GM12892 (cell line): ENCODE measurements around the gene SPATA16.

Experiments
- DNase-seq: peaks from one replicate; pipeline ENCODE4 v3.0.0; 2011; ENCODE audit not compliant: insufficient read length
- FAIRE-seq: peaks from 2 replicates; lab custom pipeline; 2011; peaks lifted over from hg19 to GRCh38; lab: Jason Lieb, UNC
- POLR2A ChIP-seq: IDR thresholded peaks from 2 replicates; pipeline ENCODE4 v1.6.1; 2011; ENCODE audit warnings: low read depth, low read length, control low read depth
- POLR2AphosphoS5 ChIP-seq: IDR thresholded peaks from 2 replicates; pipeline ENCODE4 v1.6.1; 2011; ENCODE audit warnings: low read depth, low read length, control low read depth
- TAF1 ChIP-seq: IDR thresholded peaks from 2 replicates; pipeline ENCODE4 v1.6.1; 2011; ENCODE audit warnings: low read depth, mild to moderate bottlenecking, control low read depth, low read length, borderline replicate concordance

Gene SPATA16

DNA sequence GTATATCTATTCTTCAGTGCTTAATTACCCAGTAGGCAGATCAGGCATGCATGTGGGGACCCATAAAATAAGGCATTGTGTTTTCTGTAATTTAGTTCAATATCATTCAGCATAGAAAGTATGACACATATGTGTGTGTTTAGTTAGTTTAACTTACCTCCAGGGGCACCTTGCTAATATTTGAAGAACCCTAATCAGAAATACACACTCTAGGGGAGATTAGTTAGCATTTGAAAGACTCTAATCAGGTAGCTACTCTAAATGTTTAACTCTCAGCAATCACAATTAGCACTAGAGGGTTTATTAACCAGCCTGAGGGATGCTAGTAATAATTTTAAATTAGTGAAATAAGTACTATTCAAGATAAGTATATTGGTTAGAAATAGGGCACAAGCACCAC is 286.0 kb downstream of the SPATA16 start:
- DNase-seq (no peak), FAIRE-seq (no peak)
- TF ChIP-seq POLR2AphosphoS5 (no peak), POLR2A (no peak), TAF1 (no peak)

DNA sequence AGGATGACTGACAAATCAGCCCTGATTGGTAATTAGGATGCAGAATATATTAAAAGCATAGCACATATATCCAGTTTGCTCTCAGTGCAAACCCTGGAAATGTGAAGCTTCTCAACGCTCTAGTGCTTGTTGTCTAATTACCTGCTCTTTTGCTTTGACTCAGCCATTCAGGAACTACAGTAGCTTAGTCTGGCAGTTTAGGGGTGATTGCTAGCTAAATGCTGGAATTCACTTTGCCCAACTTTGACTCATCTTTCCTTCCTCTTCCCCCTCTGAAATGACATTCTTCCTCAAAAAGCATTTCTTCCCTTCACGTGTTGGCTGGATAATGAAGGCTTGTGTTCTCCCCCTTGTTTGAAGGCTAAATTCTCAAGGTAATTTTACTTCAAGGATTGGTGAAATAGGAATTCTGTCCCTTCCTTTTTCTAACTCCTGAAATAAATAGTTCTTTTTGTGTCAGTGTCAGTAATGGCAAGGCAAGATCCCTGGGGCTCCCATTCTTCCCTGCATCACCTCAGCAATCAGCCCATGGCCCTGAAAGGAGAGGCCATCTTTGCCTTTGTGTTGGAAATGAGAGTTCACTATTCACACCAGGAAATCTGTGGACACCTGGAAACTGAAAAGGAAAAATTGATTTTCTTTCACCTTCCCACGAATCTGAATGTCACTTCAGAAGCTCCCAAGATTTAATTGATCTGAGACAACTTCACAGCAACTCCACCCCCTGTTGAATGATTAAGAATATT is 286.9 kb downstream of the SPATA16 start:
- DNase-seq (no peak), FAIRE-seq (no peak)
- TF ChIP-seq POLR2A: no peak
- TF ChIP-seq TAF1: no peak
- no peak for TF ChIP-seq POLR2AphosphoS5

DNA sequence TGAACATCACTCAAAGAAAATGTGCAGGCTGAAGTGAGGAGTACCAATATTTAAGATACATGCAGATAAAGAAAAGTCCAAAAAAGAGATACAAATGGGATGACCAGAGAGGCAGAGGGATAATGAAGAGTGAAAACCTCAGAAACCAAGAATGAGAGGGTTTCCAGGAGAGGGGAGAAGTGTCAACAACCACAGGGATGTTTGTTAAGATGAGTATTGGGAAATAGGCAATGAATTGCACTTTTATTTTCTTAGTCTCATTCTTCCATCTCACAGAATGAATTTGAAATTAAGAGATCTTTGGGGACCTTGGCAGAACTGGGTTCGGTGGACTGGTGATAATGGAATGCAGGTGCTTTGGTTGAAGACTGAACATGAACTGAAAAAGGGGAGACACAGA is 288.0 kb downstream of the SPATA16 start:
- FAIRE-seq (no peak), DNase-seq (no peak)

DNA sequence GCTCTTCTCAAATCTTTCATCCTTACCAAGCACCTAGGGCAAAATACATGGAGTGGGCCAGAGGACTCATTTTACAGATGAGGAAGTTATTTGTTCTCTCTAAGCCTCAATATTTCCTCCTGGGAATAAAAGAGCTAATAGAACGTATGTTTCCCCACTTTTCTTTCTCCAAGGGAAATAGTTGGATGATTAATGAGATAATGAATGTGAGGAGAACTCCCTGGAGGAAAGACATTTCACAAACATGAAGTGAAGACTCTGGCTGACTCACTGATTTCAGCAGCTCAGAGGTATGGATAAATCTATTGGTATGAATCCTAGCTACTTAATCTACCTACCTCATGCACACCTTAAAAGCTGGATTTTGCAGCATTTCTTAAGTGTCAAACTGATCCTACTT is 292.1 kb downstream of the SPATA16 start:
- FAIRE-seq: no peak
- no peak for TF ChIP-seq POLR2AphosphoS5
- no peak for TF ChIP-seq POLR2A
- TF ChIP-seq TAF1: no peak
- no peak for DNase-seq

More for the DNA sequence above, 288.0 kb downstream of the SPATA16 start:
- TF ChIP-seq TAF1: no peak
- TF ChIP-seq POLR2AphosphoS5: no peak
- no peak for TF ChIP-seq POLR2A

DNA sequence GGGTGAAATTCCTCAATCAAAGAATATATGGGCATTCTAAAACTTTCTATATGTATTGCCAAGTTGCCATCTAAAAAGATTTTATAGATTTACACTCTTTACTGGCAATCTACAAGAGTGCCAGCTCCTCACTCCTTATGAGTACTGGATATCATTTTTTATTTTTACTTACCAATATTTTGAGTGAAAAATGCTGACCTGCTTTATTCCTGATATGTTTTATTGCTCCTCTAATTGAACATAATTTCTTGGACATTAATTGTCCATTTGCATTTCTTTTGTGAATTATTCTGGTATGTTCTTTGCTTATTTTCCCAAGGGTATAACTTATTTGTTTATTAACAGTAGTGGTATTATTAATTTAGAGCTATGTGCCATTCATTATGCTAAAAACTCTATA is 293.7 kb downstream of the SPATA16 start:
- TF ChIP-seq POLR2AphosphoS5 (no peak), TAF1 (no peak), POLR2A (no peak)
- FAIRE-seq (no peak), DNase-seq (no peak)

DNA sequence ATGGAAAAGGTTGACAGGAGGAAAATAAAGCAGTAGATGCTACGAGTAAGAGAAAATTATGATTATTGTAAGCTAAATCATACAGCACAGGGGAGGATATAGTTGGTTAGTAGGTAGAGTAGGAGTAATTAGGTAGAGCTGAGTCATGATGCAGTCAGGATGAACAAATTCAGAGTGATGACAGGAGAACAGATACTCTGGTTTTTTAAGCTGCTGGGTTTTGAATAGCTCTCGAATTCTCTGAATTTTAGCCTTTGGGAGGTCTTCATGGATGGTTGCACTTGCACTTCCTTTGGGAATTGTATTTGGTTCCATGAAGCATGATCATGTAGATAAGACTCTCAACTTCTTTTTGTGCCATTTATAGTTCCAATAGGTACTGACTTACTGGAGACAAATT is 294.3 kb downstream of the SPATA16 start:
- DNase-seq (no peak), FAIRE-seq (no peak)
- TF ChIP-seq TAF1 (no peak), POLR2A (no peak), POLR2AphosphoS5 (no peak)

DNA sequence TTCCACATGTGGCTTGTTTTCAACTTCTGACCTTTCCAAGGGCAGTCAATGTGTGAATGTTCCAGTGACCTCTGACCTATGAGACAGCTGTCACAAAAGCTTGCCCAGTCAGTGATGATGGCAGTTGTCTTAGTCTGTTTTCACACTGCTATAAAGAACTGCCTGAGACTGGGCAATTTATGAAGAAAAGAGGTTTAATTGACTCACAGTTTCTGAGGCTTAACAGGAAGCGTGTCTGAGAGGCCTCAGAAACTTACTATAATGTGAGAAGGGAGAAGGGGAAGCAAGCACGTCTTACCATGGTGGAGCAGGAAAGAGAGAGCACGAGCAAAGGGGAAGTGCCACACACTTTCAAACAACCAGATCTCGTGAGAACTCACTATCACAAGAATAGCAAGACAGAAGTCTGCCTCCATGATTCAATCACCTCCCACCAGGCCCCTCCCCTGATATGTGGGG is 294.9 kb downstream of the SPATA16 start:
- DNase-seq: no peak
- no peak for TF ChIP-seq POLR2A
- no peak for TF ChIP-seq POLR2AphosphoS5
- TF ChIP-seq TAF1: no peak
- FAIRE-seq: no peak

DNA sequence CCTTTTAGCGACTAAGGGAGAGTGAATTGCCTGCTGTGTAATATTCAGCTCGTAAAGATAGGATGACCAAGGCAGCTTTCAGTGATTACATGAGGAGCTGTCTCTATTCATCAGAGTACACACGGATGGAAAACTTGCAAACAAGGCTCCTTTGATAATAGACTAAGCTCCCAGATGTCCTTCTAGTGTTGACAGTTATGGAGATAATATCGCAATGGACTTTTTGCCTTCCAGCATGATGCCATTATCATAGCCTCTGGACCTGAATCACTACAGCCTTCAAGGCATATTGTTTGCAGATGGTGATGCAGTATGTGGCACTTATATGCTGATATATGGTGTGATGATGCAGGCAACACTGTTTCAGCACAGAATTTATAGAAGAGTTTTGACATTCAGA is 296.6 kb downstream of the SPATA16 start:
- FAIRE-seq (no peak), DNase-seq (no peak)
- TF ChIP-seq POLR2AphosphoS5: no peak
- no peak for TF ChIP-seq TAF1
- no peak for TF ChIP-seq POLR2A

DNA sequence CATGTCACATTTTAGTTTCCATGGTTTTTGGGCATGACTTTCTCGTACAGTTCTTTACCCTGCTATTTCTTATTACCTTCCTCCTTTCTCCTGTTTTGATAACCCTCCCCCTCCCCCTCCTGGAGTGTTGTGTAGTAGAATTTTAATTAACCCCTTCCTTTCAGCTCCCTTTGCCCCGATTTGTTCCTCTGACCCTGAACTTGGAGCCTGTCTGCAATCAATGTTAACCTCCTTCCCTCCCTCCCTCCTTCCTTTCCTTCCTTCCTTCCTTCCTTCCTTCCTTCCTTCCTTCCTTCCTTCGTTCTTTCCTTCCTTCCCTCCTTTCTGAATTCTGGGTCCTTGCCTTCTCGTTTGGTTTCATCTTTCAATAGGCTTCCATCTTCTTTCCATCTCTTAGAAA is 300.1 kb downstream of the SPATA16 start:
- no peak for FAIRE-seq
- TF ChIP-seq POLR2A: no peak
- TF ChIP-seq POLR2AphosphoS5: no peak
- no peak for TF ChIP-seq TAF1

DNA sequence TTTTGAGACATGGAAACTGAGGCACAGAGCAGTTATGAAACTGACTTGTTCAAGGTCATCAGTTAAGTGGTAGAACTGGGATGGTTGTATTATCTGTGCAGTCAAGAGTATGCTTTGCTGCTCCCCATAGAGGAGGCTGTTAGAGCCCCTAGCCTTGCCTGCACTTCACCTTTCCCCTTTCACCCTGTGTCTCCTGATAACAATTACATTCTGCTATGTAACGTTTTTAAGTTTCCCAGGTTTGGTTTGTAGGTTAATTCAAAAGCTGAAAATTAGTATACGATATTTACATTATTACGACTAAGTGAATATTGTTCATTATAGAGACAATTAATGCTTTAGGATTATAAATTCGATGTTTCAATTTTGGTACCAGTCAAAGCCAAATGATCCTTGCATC is 300.6 kb downstream of the SPATA16 start:
- DNase-seq: no peak
- TF ChIP-seq TAF1 (no peak), POLR2AphosphoS5 (no peak), POLR2A (no peak)
- no peak for FAIRE-seq

More for the DNA sequence above, 300.1 kb downstream of the SPATA16 start:
- no peak for DNase-seq

DNA sequence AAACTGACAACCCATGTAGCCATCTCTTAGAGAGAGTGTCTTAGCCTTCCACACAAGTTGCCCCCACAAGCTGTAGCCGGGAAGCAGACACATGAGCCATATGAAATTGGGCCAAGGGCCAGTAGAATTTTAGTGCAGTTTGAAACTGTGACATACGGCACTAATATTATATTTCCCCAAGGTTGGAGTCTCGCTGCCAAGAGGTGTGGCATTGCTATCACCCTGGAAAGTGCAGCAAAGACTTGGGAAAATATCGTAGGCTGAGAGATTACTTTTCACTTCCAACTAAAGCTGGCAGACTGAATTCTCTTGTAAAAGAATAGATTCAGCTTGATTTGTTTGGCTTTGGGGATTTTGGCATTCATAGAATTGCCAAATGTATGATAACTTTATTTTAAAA is 301.4 kb downstream of the SPATA16 start:
- DNase-seq: no peak
- TF ChIP-seq TAF1 (no peak), POLR2AphosphoS5 (no peak), POLR2A (no peak)
- no peak for FAIRE-seq
